Spleen (tissue), 7 donors: ENCODE measurements around the gene PRRG2.

Experiments used
- CTCF ChIP-seq, 11 experiments: fragments of 200-600 bp in 7 of 11; fragments of 450-650 bp in 4 of 11; sonication (generic) in 4 of 11; IDR thresholded peaks in 8 of 11; conservative IDR thresholded peaks in 3 of 11; 1 replicate in 7 of 11; 2 replicates in 4 of 11; pipeline versions ENCODE4 v1.4.0 to v1.8.0; 2016 to 2021; ENCODE audit warnings: antibody characterized with exemption in 11 of 11, inconsistent platforms in 4 of 11, mild to moderate bottlenecking in 1 of 11
- POLR2A ChIP-seq, 3 donors: fragments of 450-650 bp; IDR thresholded peaks; one replicate each; pipeline ENCODE4 v1.5.1; 2017; ENCODE audit warnings: antibody characterized with exemption in 3 of 3, mild to moderate bottlenecking in 1 of 3
- donor health status: DM: no; HTN: no; CAD: no; lungs with moderate emphysema.
- donor health status: DM: no; HTN: no; CAD: no.
- donor health status: DM: no; HTN: no; CAD: no.

- TF ChIP-seq POLR2A (IDR thresholded peaks at IDR 0.05): no peak
- TF ChIP-seq CTCF (IDR thresholded peaks at IDR 0.05 in 8 of 11, conservative IDR thresholded peaks at IDR 0.05 in 3 of 11): no peak
Measured at GRCh38 chr19:49583239-49583638, 2.1 kb downstream of the PRRG2 start.
